Measurements from ENCODE around the gene CIAPIN1. TPM values are rescaled to one million over a fixed set of nuclear protein-coding genes. Genes with fewer than 3 reads are reported as not detected.

Gene CIAPIN1
- total and polyA plus RNA-seq, 2 of the 4 experiments (the other 2 are of a cell fraction) = 41.6 to 47.7 TPM

GRCh38 chr16:57469046-57469445, 21.9 kb upstream of the CIAPIN1 start:
- no peak overlapping the region for H3K23ac ChIP-seq (ENCODE audit: low read depth, low read length)

More at GRCh38 chr16:57469046-57469445, 21.9 kb upstream of the CIAPIN1 start:
- Histone ChIP-seq H3K18ac (ENCODE audit: low read depth, low read length) (no peak overlapping the region), H3K79me1 (ENCODE audit: low read depth in 1 of 2, low read length in 2 of 2) (peaks cover 14 to 36% of the 10 kb centered on the region in 2 experiments), H2BK5ac (ENCODE audit: low read depth, low read length, poor library complexity, severe bottlenecking) (no peak overlapping the region), H2AK5ac (ENCODE audit: low read depth, low read length) (no peak overlapping the region), H2BK15ac (ENCODE audit: low read depth, low read length) (no peak overlapping the region), H3K4ac (ENCODE audit: low read depth, low read length) (no peak overlapping the region), H2AFZ (replicated peaks; ENCODE audit: low read length, poor library complexity) (no peak overlapping the region), H3K36me3 (ENCODE audit: control insufficient read depth, insufficient read depth, low read length) (peaks cover 69% of the 10 kb centered on the region), H3K9me3 (ENCODE audit: control insufficient read depth, insufficient read depth, low read length) (no peaks in the 10 kb centered on the region), H3K27me3 (ENCODE audit: control insufficient read depth, insufficient read depth, low read length) (no peaks in the 10 kb centered on the region), H4K91ac (ENCODE audit: insufficient read depth, low read depth, low read length) (no peak overlapping the region), H4K20me1 (ENCODE audit: insufficient read depth, low read length) (peaks cover 14% of the 10 kb centered on the region; the same call in 1 of the 2 replicates), H2BK20ac (ENCODE audit: low read depth, low read length) (no peak overlapping the region), H3K56ac (ENCODE audit: extremely low read depth, insufficient read depth, low read length) (no peak overlapping the region), H3K4me2 (ENCODE audit: low read depth, low read length) (no peak overlapping the region), H3K27ac (ENCODE audit: insufficient read depth, low read length) (no peak overlapping the region), H3K4me3 (ENCODE audit: insufficient read depth, low read depth, low read length) (no peak overlapping the region), H4K5ac (ENCODE audit: low read depth, low read length) (no peak overlapping the region), H2BK120ac (ENCODE audit: low read depth, low read length) (no peak overlapping the region), H3K9ac (ENCODE audit: low read depth, low read length) (no peak overlapping the region), H3K9me1 (ENCODE audit: insufficient read depth, low read length) (no peaks in the 10 kb centered on the region), H3K14ac (replicated peaks; ENCODE audit: low read depth, low read length) (no peak overlapping the region), H4K8ac (ENCODE audit: low read depth in 2 of 2, low read length in 2 of 2) (no peak overlapping the region), H3K4me1 (ENCODE audit: control insufficient read depth, insufficient read depth, low read length) (peaks cover 2% of the 10 kb centered on the region; the same call in 1 of the 2 replicates), H2AK9ac (replicated peaks; ENCODE audit: low read depth, low read length, poor library complexity) (no peak overlapping the region)
- DNase-seq = no peak
- TF ChIP-seq RCOR1 (IDR thresholded peaks at IDR 0.05; ENCODE audit: insufficient replicate concordance, low read length) (no peak), RFX5 (IDR thresholded peaks at IDR 0.05; ENCODE audit: low read depth, low read length) (no peak), CEBPB (IDR thresholded peaks at IDR 0.05; ENCODE audit: low read depth, low read length) (no peak), SMC3 (IDR thresholded peaks at IDR 0.05; ENCODE audit: low read depth, low read length) (no peak)
- no peak for ATAC-seq (ENCODE audit: low read depth)
- dilution Hi-C loops (cut with HindIII; ENCODE audit: low sequenced_read_pairs, unreplicated experiment) = no loop called here
- POLR2A ChIA-PET (ENCODE audit: unreplicated experiment) = no interaction called here
- 100% methylated on average over 2 of the region's 11 CpGs; no CpG with 5 or more reads in 1 of the 2 experiments for WGBS, 2 experiments (ENCODE audit: extremely low coverage in 2 of 2, insufficient read length in 1 of 2)
- BruUV-seq (replicated peaks) = no TSS peak
- in situ Hi-C loops (cut with MboI; ENCODE audit: low sequenced_read_pairs) = no loop called here
- CTCF ChIA-PET = no interaction called here
- intact Hi-C loops (cut with micrococcal nuclease) = no loop called here
